ENCODE data around the gene SLC9A3. TPM values are rescaled to one million over a fixed set of nuclear protein-coding genes. Genes with fewer than 3 reads are reported as not detected.

Gene SLC9A3
- total RNA-seq, 2 donors from 2014 or later, result 0.21 to 1.1 TPM

GRCh38 chr5:547086-547924 lies 23.1 kb upstream of the SLC9A3 start:
- Mint-ChIP-seq H3K9me3 (no peaks in the 10 kb centered on the region), H3K36me3 (no peaks in the 10 kb centered on the region), H3K4me3 (no peak overlapping the region), H3K4me1 (ENCODE audit: low read depth in 2 of 2) (peaks cover 4 to 9% of the 10 kb centered on the region in 2 donors), H3K27me3 (peaks cover 22 to 32% of the 10 kb centered on the region in 2 donors), H3K27ac (no peak overlapping the region)
- ATAC-seq (no peak), DNase-seq (ENCODE audit: low spot score) (peak; percentile 49)

GRCh38 chr5:546376-546908 lies 22.2 kb upstream of the SLC9A3 start:
- Mint-ChIP-seq H3K4me1 (ENCODE audit: low read depth in 2 of 2) (peaks cover 4 to 9% of the 10 kb centered on the region in 2 donors), H3K4me3 (no peak overlapping the region), H3K27me3 (peaks cover 22 to 32% of the 10 kb centered on the region in 2 donors), H3K27ac (no peak overlapping the region), H3K36me3 (no peaks in the 10 kb centered on the region), H3K9me3 (no peaks in the 10 kb centered on the region)
- DNase-seq (ENCODE audit: low spot score) (peak; percentile 54), ATAC-seq (no peak)

- Mint-ChIP-seq H3K36me3 (no peaks in the 10 kb centered on the region), H3K27me3 (peaks cover 18 to 28% of the 10 kb centered on the region in 2 donors), H3K4me3 (no peak overlapping the region), H3K27ac (no peak overlapping the region), H3K4me1 (ENCODE audit: low read depth in 2 of 2) (peaks cover 4 to 9% of the 10 kb centered on the region in 2 donors), H3K9me3 (no peaks in the 10 kb centered on the region)
- DNase-seq (ENCODE audit: low spot score), result peak; percentile 59
- ATAC-seq, result no peak
Measured at GRCh38 chr5:545641-546375, 21.6 kb upstream of the SLC9A3 start.

- Mint-ChIP-seq H3K4me1 (ENCODE audit: low read depth in 2 of 2) (peaks cover 4 to 9% of the 10 kb centered on the region in 2 donors), H3K36me3 (no peaks in the 10 kb centered on the region), H3K9me3 (no peaks in the 10 kb centered on the region), H3K4me3 (no peak overlapping the region), H3K27ac (no peak overlapping the region), H3K27me3 (peaks cover 17 to 24% of the 10 kb centered on the region in 2 donors)
- ATAC-seq (no peak), DNase-seq (ENCODE audit: low spot score) (peak; percentile 41)
Measured at GRCh38 chr5:544675-545355, 20.6 kb upstream of the SLC9A3 start.

GRCh38 chr5:543755-544674 lies 19.8 kb upstream of the SLC9A3 start:
- Mint-ChIP-seq H3K27ac (peak overlapping the region; percentile 31 to 39), H3K9me3 (no peaks in the 10 kb centered on the region), H3K36me3 (no peaks in the 10 kb centered on the region), H3K4me3 (peak overlapping the region; percentile 53), H3K4me1 (ENCODE audit: low read depth in 2 of 2) (peaks cover 4 to 9% of the 10 kb centered on the region in 2 donors), H3K27me3 (peaks cover 13 to 16% of the 10 kb centered on the region in 2 donors)
- peak; percentile 70 to 77 for ATAC-seq
- peak; percentile 71 for DNase-seq (ENCODE audit: low spot score)

- H3K9me3 Mint-ChIP-seq, result no peaks in the 10 kb centered on the region
- H3K27me3 Mint-ChIP-seq, result peaks cover 12% of the 10 kb centered on the region in 2 donors
- H3K36me3 Mint-ChIP-seq, result no peaks in the 10 kb centered on the region
- peak overlapping the region; percentile 53 for H3K4me3 Mint-ChIP-seq
- ATAC-seq (no peak), DNase-seq (ENCODE audit: low spot score) (peak; percentile 51)
- peak overlapping the region; percentile 31 to 39 for H3K27ac Mint-ChIP-seq
- H3K4me1 Mint-ChIP-seq (ENCODE audit: low read depth in 2 of 2), result peaks cover 4 to 9% of the 10 kb centered on the region in 2 donors
Measured at GRCh38 chr5:543351-543750, 19.1 kb upstream of the SLC9A3 start.

GRCh38 chr5:542319-543311 lies 18.4 kb upstream of the SLC9A3 start:
- no peak for ATAC-seq
- peak; percentile 57 for DNase-seq (ENCODE audit: low spot score)
- no peaks in the 10 kb centered on the region for H3K36me3 Mint-ChIP-seq
- peak overlapping the region; percentile 31 to 39 for H3K27ac Mint-ChIP-seq
- H3K4me1 Mint-ChIP-seq (ENCODE audit: low read depth in 2 of 2), result peaks cover 4 to 9% of the 10 kb centered on the region in 2 donors
- peak overlapping the region; percentile 53 for H3K4me3 Mint-ChIP-seq
- peaks cover 6% of the 10 kb centered on the region in 2 donors for H3K27me3 Mint-ChIP-seq
- no peaks in the 10 kb centered on the region for H3K9me3 Mint-ChIP-seq

- Mint-ChIP-seq H3K27me3 (peaks cover 6% of the 10 kb centered on the region in 2 donors), H3K27ac (no peak overlapping the region), H3K4me3 (no peak overlapping the region), H3K4me1 (ENCODE audit: low read depth in 2 of 2) (peaks cover 4 to 9% of the 10 kb centered on the region in 2 donors), H3K9me3 (no peaks in the 10 kb centered on the region), H3K36me3 (no peaks in the 10 kb centered on the region)
- peak; percentile 58 for DNase-seq (ENCODE audit: low spot score)
- ATAC-seq, result no peak
Measured at GRCh38 chr5:541539-542318, 17.5 kb upstream of the SLC9A3 start.

- Mint-ChIP-seq H3K36me3 (no peaks in the 10 kb centered on the region), H3K4me1 (ENCODE audit: low read depth in 2 of 2) (peaks cover 4 to 9% of the 10 kb centered on the region in 2 donors), H3K4me3 (no peak overlapping the region), H3K9me3 (no peaks in the 10 kb centered on the region), H3K27ac (peak overlapping the region in 1 of 2 donors; percentile 51), H3K27me3 (peaks cover 6 to 11% of the 10 kb centered on the region in 2 donors)
- no peak for ATAC-seq
- DNase-seq (ENCODE audit: low spot score), result peak; percentile 42
Measured at GRCh38 chr5:540906-541538, 16.8 kb upstream of the SLC9A3 start.

GRCh38 chr5:540071-540905 lies 16.0 kb upstream of the SLC9A3 start:
- DNase-seq (ENCODE audit: low spot score) (peak; percentile 60), ATAC-seq (no peak)
- Mint-ChIP-seq H3K27ac (peak overlapping the region in 1 of 2 donors; percentile 51), H3K4me1 (ENCODE audit: low read depth in 2 of 2) (peaks cover 4 to 9% of the 10 kb centered on the region in 2 donors), H3K36me3 (no peaks in the 10 kb centered on the region), H3K4me3 (no peak overlapping the region), H3K27me3 (peaks cover 6 to 11% of the 10 kb centered on the region in 2 donors), H3K9me3 (no peaks in the 10 kb centered on the region)

Measured in natural killer cell treated with Interleukin-12 subunit alpha and Interleukin-12 subunit beta and Interleukin-15 and Interleukin-18, amount 100 ng/mL, for 72 hours (primary cell).